ENCODE results near the gene KMO. TPM values are rescaled to one million over a fixed set of nuclear protein-coding genes. Genes with fewer than 3 reads are reported as not detected.

Gene KMO
- total RNA-seq, 4 donors from 2014 or later = under 0.01 to 2.5 TPM; not detected in 2

GRCh38 chr1:241627453-241628259 lies 95.5 kb downstream of the KMO start:
- peak; percentile 37 for DNase-seq
- Histone ChIP-seq H3K36me3 (peaks cover 0 to 4% (median 0%) of the 10 kb centered on the region in 4 donors), H3K27me3 (no peaks in the 10 kb centered on the region), H3K9me3 (no peaks in the 10 kb centered on the region), H3K4me3 (no peak overlapping the region), H3K27ac (peak overlapping the region in 3 of 4 donors; percentile 16 to 53 (median 27)), H3K4me1 (peaks cover 0 to 40% (median 13%) of the 10 kb centered on the region in 4 donors)
- TF ChIP-seq CTCF (IDR thresholded peaks at IDR 0.05) (peak; percentile 47 to 71 (median 58)), POLR2A (IDR thresholded peaks at IDR 0.05) (no peak), EP300 (IDR thresholded peaks at IDR 0.05; ENCODE audit: low read depth) (no peak)
- in situ Hi-C loops (cut with MboI; ENCODE audit: low pct_ligation_motif_present in 1 of 4, low pct_unique_long_range_greater_than_20kb in 1 of 4, low sequenced_read_pairs in 3 of 4) = loop anchor here in 1 of 4 donors (25.0 kb wide), 1 partner anchor 90 kb away; the partner anchor contains the start of gene KMO
- intact Hi-C loops (cut with DNase I; ENCODE audit: low total_unique reads) = no loop called here
- 32 to 34% methylated on average over 9 of the region's 9 CpGs for WGBS, 2 donors (ENCODE audit: low coverage in 1 of 2)

GRCh38 chr1:241630005-241630404 lies 97.8 kb downstream of the KMO start:
- TF ChIP-seq CTCF (IDR thresholded peaks at IDR 0.05) = no peak
- no peak for TF ChIP-seq EP300 (IDR thresholded peaks at IDR 0.05; ENCODE audit: low read depth)
- no peak for TF ChIP-seq POLR2AphosphoS5 (IDR thresholded peaks at IDR 0.05)
- no peak for TF ChIP-seq POLR2A (IDR thresholded peaks at IDR 0.05)
- in situ Hi-C loops (cut with MboI; ENCODE audit: low pct_ligation_motif_present in 1 of 4, low pct_unique_long_range_greater_than_20kb in 1 of 4, low sequenced_read_pairs in 3 of 4) = loop anchor here in 2 of 4 donors (10.0 to 25.0 kb wide), 2 partner anchors 93 to 95 kb away; partner anchors contain the start of gene KMO (in 2 of the 2)
- Histone ChIP-seq H3K9me3 (no peaks in the 10 kb centered on the region), H3K27me3 (no peaks in the 10 kb centered on the region), H3K36me3 (peaks cover 0 to 4% (median 0%) of the 10 kb centered on the region in 4 donors), H3K4me1 (peaks cover 0 to 34% (median 13%) of the 10 kb centered on the region in 4 donors), H3K27ac (no peak overlapping the region), H3K4me3 (no peak overlapping the region)
- intact Hi-C loops (cut with DNase I; ENCODE audit: low total_unique reads) = no loop called here
- DNase-seq = no peak

- Histone ChIP-seq H3K9me3 (no peaks in the 10 kb centered on the region), H3K4me3 (no peak overlapping the region), H3K27ac (no peak overlapping the region), H3K36me3 (peaks cover 0 to 9% (median 0%) of the 10 kb centered on the region in 4 donors), H3K4me1 (peaks cover 0 to 30% (median 11%) of the 10 kb centered on the region in 4 donors), H3K27me3 (no peaks in the 10 kb centered on the region)
- intact Hi-C loops (cut with DNase I; ENCODE audit: low total_unique reads) (no loop called here), in situ Hi-C loops (cut with MboI; ENCODE audit: low pct_ligation_motif_present in 1 of 4, low pct_unique_long_range_greater_than_20kb in 1 of 4, low sequenced_read_pairs in 3 of 4) (loop anchor here in 2 of 4 donors (10.0 to 25.0 kb wide), 2 partner anchors 93 to 96 kb away; partner anchors contain the start of gene KMO (in 2 of the 2))
- DNase-seq = no peak
- TF ChIP-seq CTCF (IDR thresholded peaks at IDR 0.05) (no peak), POLR2AphosphoS5 (IDR thresholded peaks at IDR 0.05) (no peak), POLR2A (IDR thresholded peaks at IDR 0.05) (no peak), EP300 (IDR thresholded peaks at IDR 0.05; ENCODE audit: low read depth) (no peak)
- WGBS, 2 donors (ENCODE audit: low coverage in 1 of 2) = 83 to 85% methylated on average over 1 of the region's 1 CpG
Observed at GRCh38 chr1:241630476-241630875, 98.3 kb downstream of the KMO start.

GRCh38 chr1:241630899-241631298 lies 98.7 kb downstream of the KMO start:
- Histone ChIP-seq H3K4me1 (peaks cover 0 to 26% (median 9%) of the 10 kb centered on the region in 4 donors), H3K9me3 (no peaks in the 10 kb centered on the region), H3K27me3 (no peaks in the 10 kb centered on the region), H3K4me3 (no peak overlapping the region), H3K36me3 (peaks cover 0 to 9% (median 0%) of the 10 kb centered on the region in 4 donors), H3K27ac (no peak overlapping the region)
- TF ChIP-seq CTCF (IDR thresholded peaks at IDR 0.05) (no peak), POLR2AphosphoS5 (IDR thresholded peaks at IDR 0.05) (no peak), POLR2A (IDR thresholded peaks at IDR 0.05) (no peak), EP300 (IDR thresholded peaks at IDR 0.05; ENCODE audit: low read depth) (no peak)
- 92 to 100% methylated on average over 2 of the region's 2 CpGs for WGBS, 2 donors (ENCODE audit: low coverage in 1 of 2)
- in situ Hi-C loops (cut with MboI; ENCODE audit: low pct_ligation_motif_present in 1 of 4, low pct_unique_long_range_greater_than_20kb in 1 of 4, low sequenced_read_pairs in 3 of 4) (loop anchor here in 2 of 4 donors (10.0 to 25.0 kb wide), 2 partner anchors 94 to 96 kb away; partner anchors contain the start of gene KMO (in 2 of the 2)), intact Hi-C loops (cut with DNase I; ENCODE audit: low total_unique reads) (no loop called here)
- no peak for DNase-seq
